CD14-positive monocyte (primary cell): Measurements from ENCODE around the gene IGLL1. TPM values are rescaled to one million over a fixed set of nuclear protein-coding genes. Genes with fewer than 3 reads are reported as not detected.

Source experiments
- DNase-seq, 3 donors: peaks; one replicate each; pipeline ENCODE4 v3.0.0-alpha.2; 2011 to 2022
- H2AFZ ChIP-seq: 2 replicates; pipeline ENCODE4 v1.6.0; 2012; ENCODE audit warnings: mild to moderate bottlenecking, low read depth, low read length, inconsistent platforms; ENCODE audit not compliant: insufficient read depth, poor library complexity, severe bottlenecking
- H3K27ac ChIP-seq, 2 donors: 1 replicate in 1 of 2; 2 replicates in 1 of 2; pipeline ENCODE4 v1.5.1; 2012 to 2013; ENCODE audit warnings: low read length in 2 of 2, control low read depth in 1 of 2, inconsistent platforms in 1 of 2, low read depth in 1 of 2, mild to moderate bottlenecking in 1 of 2
- H3K27me3 ChIP-seq, 2 donors: one replicate each; pipeline versions ENCODE4 v1.6.0 to v1.6.1; 2011 to 2013; ENCODE audit warnings: low read length in 2 of 2; ENCODE audit not compliant: control insufficient read depth in 2 of 2, insufficient read depth in 2 of 2
- H3K36me3 ChIP-seq, 2 donors: replicated peaks in 1 of 2; 1 replicate in 1 of 2; 2 replicates in 1 of 2; pipeline versions ENCODE4 v1.5.1 to v1.6.1; 2012 to 2013; ENCODE audit warnings: low read length in 2 of 2, control low read depth in 1 of 2, inconsistent platforms in 1 of 2, mild to moderate bottlenecking in 1 of 2; ENCODE audit not compliant: insufficient read depth in 2 of 2, control insufficient read depth in 1 of 2
- H3K4me1 ChIP-seq, 2 donors: 1 replicate in 1 of 2; 2 replicates in 1 of 2; pipeline versions ENCODE4 v1.5.1 to v1.6.1; 2012 to 2013; ENCODE audit warnings: low read length in 2 of 2, control low read depth in 1 of 2, inconsistent platforms in 1 of 2, mild to moderate bottlenecking in 1 of 2, moderate library complexity in 1 of 2; ENCODE audit not compliant: insufficient read depth in 2 of 2, control insufficient read depth in 1 of 2
- H3K4me2 ChIP-seq: replicated peaks from 2 replicates; pipeline ENCODE3; 2012; ENCODE audit warnings: low read length, moderate library complexity, mild to moderate bottlenecking; ENCODE audit not compliant: poor library complexity, severe bottlenecking; ENCODE audit errors: extremely low read depth
- H3K4me3 ChIP-seq, 3 experiments: fragments of 200-600 bp in 1 of 3; sonication (generic) in 1 of 3; replicated peaks in 1 of 3; 1 replicate in 2 of 3; 2 replicates in 1 of 3; pipeline ENCODE4 v1.5.1; 2011 to 2013; ENCODE audit warnings: low read length in 3 of 3, mild to moderate bottlenecking in 3 of 3, control low read depth in 2 of 3, low read depth in 2 of 3, inconsistent platforms in 1 of 3, moderate library complexity in 1 of 3
- H3K79me2 ChIP-seq: 2 replicates; pipeline ENCODE4 v1.6.0; 2012; ENCODE audit warnings: mild to moderate bottlenecking, control low read depth, inconsistent platforms, low read length, moderate library complexity; ENCODE audit not compliant: insufficient read depth
- H3K9ac ChIP-seq: 2 replicates; pipeline ENCODE4 v1.6.0; 2017; ENCODE audit warnings: low read length, mild to moderate bottlenecking; ENCODE audit not compliant: insufficient read depth, poor library complexity, severe bottlenecking
- H3K9me3 ChIP-seq, 2 donors: replicated peaks in 1 of 2; 1 replicate in 1 of 2; 2 replicates in 1 of 2; pipeline versions ENCODE4 v1.5.1 to v1.6.1; 2012 to 2013; ENCODE audit warnings: low read length in 2 of 2, control low read depth in 1 of 2; ENCODE audit not compliant: control insufficient read depth in 1 of 2, insufficient read depth in 1 of 2
- H4K20me1 ChIP-seq: 2 replicates; pipeline ENCODE4 v1.6.0; 2012; ENCODE audit warnings: mild to moderate bottlenecking, low read length, control low read depth, moderate library complexity; ENCODE audit not compliant: insufficient read depth
- H3K27ac Mint-ChIP-seq, 7 donors: one replicate each; pipeline ENCODE4 v1.8.0; 2020; ENCODE audit warnings: mild to moderate bottlenecking in 7 of 7, mixed read lengths in 7 of 7, moderate library complexity in 6 of 7, inconsistent platforms in 2 of 7
- H3K27me3 Mint-ChIP-seq, 3 donors: one replicate each; pipeline ENCODE4 v1.8.0; 2021 to 2022; ENCODE audit warnings: low read depth in 3 of 3, mild to moderate bottlenecking in 3 of 3, mixed read lengths in 3 of 3, moderate library complexity in 3 of 3, inconsistent platforms in 1 of 3
- H3K36me3 Mint-ChIP-seq, 2 donors: one replicate each; pipeline ENCODE4 v1.8.0; 2020; ENCODE audit warnings: mixed read lengths in 2 of 2, inconsistent platforms in 1 of 2, mild to moderate bottlenecking in 1 of 2
- H3K4me1 Mint-ChIP-seq: one replicate; pipeline ENCODE4 v1.8.0; 2020; ENCODE audit warnings: mild to moderate bottlenecking, mixed read lengths
- H3K4me3 Mint-ChIP-seq, 2 donors: one replicate each; pipeline ENCODE4 v1.8.0; 2020; ENCODE audit warnings: mild to moderate bottlenecking in 2 of 2, mixed read lengths in 2 of 2, moderate library complexity in 1 of 2
- H3K9me3 Mint-ChIP-seq, 7 donors: one replicate each; pipeline ENCODE4 v1.8.0; 2020 to 2022; ENCODE audit warnings: mixed read lengths in 7 of 7, mild to moderate bottlenecking in 6 of 7, moderate library complexity in 6 of 7, inconsistent platforms in 2 of 7
- CTCF ChIP-seq: fragments of 200-600 bp; IDR thresholded peaks from one replicate; pipeline ENCODE4 v1.8.0; 2022; ENCODE audit warnings: antibody characterized with exemption, mild to moderate bottlenecking
- WGBS: methylation state at CpG from one replicate; pipeline ENCODE4 v1.1.5; 2013; ENCODE audit warnings: missing lambda C conversion rate; ENCODE audit not compliant: insufficient coverage; 5-methylcytosine and 5-hydroxymethylcytosine counted together
- intact Hi-C, 2 donors: fragments of 100-400 bp; cut with micrococcal nuclease; formaldehyde crosslinking; loops; one replicate each; pipeline versions ENCODE4 v1.15.0 to v1.15.1; 2023
- polyA plus RNA-seq, 3 donors: library from polyadenylated mRNA; depleted of rRNA in 1 of 3; unstranded in 2 of 3; stranded (reverse) in 1 of 3; fragments of 300-500 nt in 2 of 3; fragments of >200 nt in 1 of 3; fragmentation: Illumina TruSeq in 2 of 3; gene quantifications; 1 replicate in 2 of 3; 2 replicates in 1 of 3; pipeline ENCODE4 v1.2.3, GENCODE V29; 2012 to 2021

Gene IGLL1
- polyA plus RNA-seq, 3 donors: not detected

- no peaks in the 10 kb centered on the region for H3K79me2 ChIP-seq
- H3K9ac ChIP-seq: no peak overlapping the region
- no peaks in the 10 kb centered on the region for H3K36me3 ChIP-seq
- no peak overlapping the region for H3K4me3 Mint-ChIP-seq
- peaks cover 11 to 18% of the 10 kb centered on the region in 2 donors for H3K4me1 ChIP-seq
- no peak overlapping the region for H3K4me3 ChIP-seq
- no peak for DNase-seq
- no peak for TF ChIP-seq CTCF
- peaks cover 21% of the 10 kb centered on the region for H3K4me1 Mint-ChIP-seq
- no peaks in the 10 kb centered on the region for H4K20me1 ChIP-seq
- no peak overlapping the region for H3K4me2 ChIP-seq
- H3K36me3 Mint-ChIP-seq: peaks cover 0 to 4% of the 10 kb centered on the region in 2 donors
- no peaks in the 10 kb centered on the region for H3K9me3 ChIP-seq
- WGBS: 86% methylated on average over 9 of the region's 11 CpGs
- intact Hi-C loops: no loop called here
- no peak overlapping the region for H3K27ac ChIP-seq
- H3K27me3 ChIP-seq: peaks cover 5 to 29% of the 10 kb centered on the region in 2 donors
- no peak overlapping the region for H2AFZ ChIP-seq
- H3K27ac Mint-ChIP-seq: no peak overlapping the region
- H3K27me3 Mint-ChIP-seq: peaks cover 31 to 39% (median 37%) of the 10 kb centered on the region in 3 donors
- H3K9me3 Mint-ChIP-seq: peaks cover 0 to 3% (median 0%) of the 10 kb centered on the region in 7 donors
Measured at GRCh38 chr22:23525510-23525909, 54.6 kb downstream of the IGLL1 start.

GRCh38 chr22:23524226-23524625, 55.9 kb downstream of the IGLL1 start:
- Histone ChIP-seq H3K4me2 (no peak overlapping the region), H3K27me3 (peaks cover 5 to 34% of the 10 kb centered on the region in 2 donors), H3K9me3 (no peaks in the 10 kb centered on the region), H3K4me1 (peaks cover 11 to 18% of the 10 kb centered on the region in 2 donors), H3K9ac (no peak overlapping the region), H3K4me3 (no peak overlapping the region), H3K36me3 (no peaks in the 10 kb centered on the region), H2AFZ (no peak overlapping the region), H3K27ac (no peak overlapping the region), H3K79me2 (no peaks in the 10 kb centered on the region), H4K20me1 (no peaks in the 10 kb centered on the region)
- H3K27ac Mint-ChIP-seq: peak overlapping the region in 2 of 7 donors; percentile 11 to 54
- no peak overlapping the region for H3K4me3 Mint-ChIP-seq
- intact Hi-C loops: no loop called here
- peaks cover 0 to 3% (median 0%) of the 10 kb centered on the region in 7 donors for H3K9me3 Mint-ChIP-seq
- WGBS: no CpG with 5 or more reads among the region's 6 CpGs
- H3K27me3 Mint-ChIP-seq: peaks cover 31 to 45% (median 41%) of the 10 kb centered on the region in 3 donors
- H3K4me1 Mint-ChIP-seq: peaks cover 21% of the 10 kb centered on the region
- TF ChIP-seq CTCF: no peak
- H3K36me3 Mint-ChIP-seq: peaks cover 0 to 4% of the 10 kb centered on the region in 2 donors
- no peak for DNase-seq
